ENCODE measurements around the gene PARD3B.

Gene PARD3B

DNA sequence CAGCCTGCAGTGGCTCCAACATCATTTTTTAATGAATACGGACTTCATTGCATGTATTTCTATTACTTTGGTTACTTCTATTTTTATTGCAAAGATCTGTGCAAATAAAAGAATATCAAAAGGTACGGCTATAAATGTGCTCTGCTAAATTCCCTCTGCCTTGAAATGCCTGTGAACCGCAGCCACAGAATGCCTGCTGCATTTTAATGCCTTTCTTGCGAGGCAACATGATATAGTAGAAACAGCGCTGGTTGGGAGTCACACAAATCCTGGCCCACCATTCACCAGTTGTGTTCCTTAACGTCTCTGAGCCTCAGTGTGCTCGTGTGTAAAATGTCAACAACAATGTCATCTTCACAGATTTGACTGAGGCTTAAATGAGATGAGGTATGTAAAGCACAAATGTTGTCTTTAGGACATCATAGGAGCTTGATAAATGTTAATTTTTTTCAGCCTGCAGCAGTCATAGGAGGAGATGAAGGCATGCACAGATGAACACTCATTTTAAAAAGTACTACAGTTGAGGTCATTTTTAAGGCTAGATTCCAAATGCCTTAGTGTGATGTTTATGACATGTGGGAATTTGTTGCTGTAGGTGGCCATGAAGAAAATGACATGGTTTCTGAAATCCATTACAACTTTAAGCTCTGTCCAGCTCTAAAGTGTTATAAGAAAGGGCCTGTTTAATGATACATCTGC is 949.4 kb downstream of the PARD3B start:
- no peak for DNase-seq

DNA sequence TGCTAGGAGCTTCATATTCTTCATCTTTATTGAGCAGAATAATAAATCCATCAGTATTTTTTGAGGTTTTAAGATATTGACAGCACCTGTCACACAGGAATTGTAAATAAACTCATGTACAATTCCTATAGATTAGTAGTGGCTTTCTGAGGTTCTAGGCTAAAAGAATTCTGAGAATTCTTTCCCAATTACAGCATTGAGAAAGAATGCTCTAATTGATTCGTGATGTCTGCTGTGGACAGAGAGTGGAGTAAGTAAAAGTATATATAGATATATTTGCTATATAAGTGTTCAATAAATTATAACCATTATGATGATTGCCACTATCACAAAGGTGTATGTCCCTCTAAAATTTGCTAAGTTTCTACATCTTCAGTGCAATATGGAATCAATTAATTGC is 950.5 kb downstream of the PARD3B start:
- no peak for DNase-seq

GRCh38 chr2:205496370-205496769 is 951.1 kb downstream of the PARD3B start:
- DNase-seq: no peak

- DNase-seq: no peak
Observed at GRCh38 chr2:205496772-205497171, 951.5 kb downstream of the PARD3B start.

DNA sequence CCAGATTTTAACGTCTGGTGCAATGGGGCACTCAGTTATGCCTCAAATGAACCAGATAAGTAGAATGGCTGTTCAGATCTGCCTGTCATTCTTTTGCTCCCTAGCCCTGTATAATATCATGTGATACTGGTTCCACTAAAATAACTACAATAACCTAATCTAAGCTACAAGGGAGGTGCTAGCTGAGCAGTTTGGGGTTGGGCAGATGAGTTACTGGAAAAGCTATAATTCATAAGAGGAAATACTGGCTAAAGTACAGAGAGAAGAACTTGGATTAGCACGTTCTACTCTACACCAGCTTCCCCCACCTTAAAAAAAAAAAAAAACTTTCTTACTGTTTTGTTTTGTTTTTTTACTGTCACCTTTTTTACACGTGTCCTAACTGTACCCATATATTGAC is 953.7 kb downstream of the PARD3B start:
- DNase-seq: no peak

DNA sequence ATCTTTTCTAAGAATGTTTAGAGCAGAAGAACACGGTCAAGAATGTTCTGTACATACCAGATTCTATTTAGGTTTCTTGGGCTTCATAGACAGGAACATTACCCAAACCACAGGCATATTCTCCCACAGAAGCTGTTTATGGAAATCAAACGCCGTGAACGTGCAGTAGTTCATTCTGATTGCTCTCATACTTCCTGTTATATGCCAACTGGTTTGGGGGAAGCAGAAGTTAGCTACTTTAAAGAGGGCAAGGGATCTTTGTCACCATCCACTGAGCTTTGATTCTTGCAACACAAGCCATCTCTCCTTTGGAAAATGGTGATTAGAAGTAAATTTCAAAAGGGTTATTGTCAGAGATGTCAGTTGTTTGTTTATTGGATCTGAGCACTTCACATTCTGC is 954.8 kb downstream of the PARD3B start:
- DNase-seq: no peak

- no peak for DNase-seq
Observed at GRCh38 chr2:205500951-205501350, 955.7 kb downstream of the PARD3B start.

GRCh38 chr2:205501826-205502225 is 956.6 kb downstream of the PARD3B start:
- no peak for DNase-seq

- no peak for DNase-seq
Observed at GRCh38 chr2:205505371-205505770, 960.1 kb downstream of the PARD3B start.

- DNase-seq: no peak
Observed at GRCh38 chr2:205509655-205510054, 964.4 kb downstream of the PARD3B start.

DNA sequence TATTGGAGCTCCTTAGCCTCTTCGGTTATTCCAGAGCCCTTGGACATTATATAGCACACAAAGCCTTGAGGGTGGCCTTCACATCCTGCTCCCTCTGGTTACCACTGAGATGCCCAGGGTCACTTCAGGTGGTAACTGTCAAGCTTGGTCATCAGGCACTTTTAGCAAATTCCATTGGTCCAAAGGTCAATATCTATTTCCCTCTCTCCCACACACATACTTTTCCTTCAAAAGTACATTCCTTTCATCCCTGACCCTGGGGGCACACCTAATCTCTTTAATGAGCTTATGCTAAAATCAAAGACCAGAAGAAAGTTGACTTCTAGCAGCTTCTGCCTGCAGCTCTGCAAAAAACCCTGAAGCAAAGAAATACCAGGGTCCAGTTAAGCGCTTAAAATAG is 965.1 kb downstream of the PARD3B start:
- DNase-seq: no peak

DNA sequence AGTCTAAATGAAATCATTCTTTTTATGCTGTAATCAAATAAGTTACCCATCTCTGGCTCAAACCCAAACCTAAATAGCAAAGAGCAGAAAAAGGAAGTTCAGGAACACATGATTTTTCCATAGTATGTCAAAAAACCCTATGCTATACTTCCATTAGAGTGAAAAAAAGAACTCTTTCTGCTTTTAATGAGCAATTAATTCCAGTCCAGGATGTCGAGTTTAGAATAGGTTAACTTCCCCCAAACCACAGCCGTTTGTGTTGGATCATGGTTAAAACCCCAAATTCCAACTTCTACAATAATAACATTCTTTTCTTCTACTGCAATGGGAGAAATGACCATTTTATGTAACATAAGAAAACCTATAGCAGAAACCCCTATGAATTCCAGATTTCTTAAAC is 965.9 kb downstream of the PARD3B start:
- DNase-seq: no peak

GRCh38 chr2:205511641-205512040 is 966.4 kb downstream of the PARD3B start:
- no peak for DNase-seq

- no peak for DNase-seq
Observed at GRCh38 chr2:205520311-205520710, 975.0 kb downstream of the PARD3B start.

DNA sequence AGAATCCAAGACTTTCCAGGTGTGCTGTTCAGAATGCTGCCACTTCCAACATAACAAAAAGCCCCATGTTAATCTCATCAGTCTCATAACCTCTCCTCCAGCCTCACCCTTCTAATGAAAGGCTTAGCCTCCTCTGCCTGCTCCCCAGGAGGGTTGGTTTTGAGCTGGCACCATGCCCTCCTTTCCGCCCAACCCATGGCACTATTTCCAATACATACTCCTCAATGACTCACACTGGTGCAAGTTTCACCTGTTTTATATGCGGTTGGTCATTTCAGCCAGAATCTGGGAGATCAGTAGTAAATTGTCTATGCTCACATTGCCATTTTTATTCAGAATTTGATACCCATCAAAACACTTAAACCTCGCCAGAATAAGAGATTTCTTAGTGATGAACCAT is 979.4 kb downstream of the PARD3B start:
- no peak for DNase-seq

- DNase-seq: no peak
Observed at GRCh38 chr2:205527801-205528200, 982.5 kb downstream of the PARD3B start.

DNA sequence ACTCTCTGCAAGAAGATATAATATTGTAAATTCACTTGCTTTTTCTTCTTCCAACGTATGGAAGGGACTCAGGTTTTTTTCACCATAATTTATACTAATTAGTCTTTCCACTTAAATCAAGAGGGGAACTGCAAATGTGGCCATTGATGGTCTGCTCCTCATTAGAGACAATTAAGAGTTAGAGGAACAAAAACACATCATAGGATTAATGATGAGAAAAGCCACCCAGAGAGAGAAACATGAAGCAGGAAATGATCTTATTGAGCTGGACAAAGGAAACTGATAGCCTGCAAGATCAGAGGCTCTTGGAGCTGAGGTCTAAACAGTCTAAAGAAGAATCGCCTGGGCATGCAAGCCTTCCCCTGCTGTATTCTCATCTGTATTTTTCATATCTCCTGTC is 985.8 kb downstream of the PARD3B start:
- no peak for DNase-seq

GRCh38 chr2:205531489-205532148 is 986.3 kb downstream of the PARD3B start:
- DNase-seq: no peak

- no peak for DNase-seq
Observed at GRCh38 chr2:205535001-205535400, 989.7 kb downstream of the PARD3B start.

DNA sequence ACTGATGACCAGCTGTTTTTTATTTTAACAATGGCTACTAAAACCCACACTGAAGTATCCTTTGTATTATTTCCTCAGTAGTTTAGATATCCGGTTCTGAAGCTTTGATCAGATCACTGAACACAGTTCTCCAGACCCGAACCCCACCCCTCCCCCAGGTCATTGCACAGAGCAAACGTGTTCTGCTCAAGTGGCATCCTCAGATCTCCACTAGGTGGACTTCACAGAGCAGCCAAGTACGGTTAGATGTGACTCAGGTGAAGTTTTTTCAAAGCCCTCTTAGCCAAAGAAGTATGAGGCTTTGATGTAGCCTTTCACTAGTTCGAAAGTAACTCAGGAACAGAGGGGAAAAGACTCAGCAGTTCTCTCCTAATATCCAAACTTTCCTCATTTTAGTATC is 994.3 kb downstream of the PARD3B start:
- DNase-seq: no peak

DNA sequence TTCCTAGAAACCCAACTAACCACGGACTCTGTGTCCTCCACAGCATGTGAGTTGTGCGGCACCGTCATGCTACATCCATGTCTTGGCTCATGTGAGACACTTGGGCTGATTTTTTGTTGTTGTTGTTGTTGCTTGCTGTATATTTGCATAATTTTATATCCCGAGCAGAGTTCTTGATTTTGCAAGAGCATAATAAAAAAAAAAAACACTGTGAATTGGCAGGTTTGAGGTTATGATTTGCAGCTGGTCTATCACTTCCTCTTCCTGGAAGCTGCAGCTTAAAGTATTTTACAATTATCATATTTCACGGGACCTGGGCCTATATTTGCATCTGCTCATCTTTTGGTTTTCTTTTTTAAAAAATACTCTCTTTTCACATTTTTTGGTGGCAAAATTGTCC is 994.8 kb downstream of the PARD3B start:
- DNase-seq: no peak

GRCh38 chr2:205543262-205543843 is 998.1 kb downstream of the PARD3B start:
- no peak for DNase-seq

GRCh38 chr2:205543937-205544702 is 998.8 kb downstream of the PARD3B start:
- DNase-seq: no peak

All from NCI-H526 (cell line).